Neutrophil (primary cell): ENCODE measurements around the gene FAM227B.
"Not testable (repeated sequence)": the region's sequence is repeated elsewhere in the genome, so short reads cannot be mapped to it uniquely, and the experiment has no call there.

Source experiments
- H3K27ac ChIP-seq: fragments of 200-600 bp; sonication (generic); 2 replicates; pipeline ENCODE4 v1.5.1; 2016; ENCODE audit warnings: mild to moderate bottlenecking, moderate library complexity
- H3K27me3 ChIP-seq: fragments of 200-600 bp; sonication (generic); 2 replicates; pipeline ENCODE4 v1.6.0; 2016; ENCODE audit warnings: mild to moderate bottlenecking
- H3K36me3 ChIP-seq: fragments of 200-600 bp; sonication (generic); 2 replicates; pipeline ENCODE4 v1.5.1; 2017
- H3K4me1 ChIP-seq, 2 experiments: fragments of 200-600 bp in 1 of 2; sonication (generic) in 1 of 2; 1 replicate in 1 of 2; 2 replicates in 1 of 2; pipeline versions ENCODE4 v1.5.1 to v1.6.1; 2013 to 2016; ENCODE audit warnings: low read depth in 1 of 2, low read length in 1 of 2, mild to moderate bottlenecking in 1 of 2, moderate library complexity in 1 of 2; ENCODE audit not compliant: control insufficient read depth in 1 of 2, insufficient read depth in 1 of 2
- H3K4me3 ChIP-seq, 2 experiments: fragments of 200-600 bp in 1 of 2; sonication (generic) in 1 of 2; 1 replicate in 1 of 2; 2 replicates in 1 of 2; pipeline ENCODE4 v1.5.1; 2013 to 2016; ENCODE audit warnings: low read depth in 1 of 2, low read length in 1 of 2, mild to moderate bottlenecking in 1 of 2, moderate library complexity in 1 of 2
- H3K9me3 ChIP-seq: fragments of 200-600 bp; sonication (generic); 2 replicates; pipeline ENCODE4 v1.5.1; 2016
- CTCF ChIP-seq: fragments of 200-600 bp; sonication (generic); IDR thresholded peaks from 2 replicates; pipeline ENCODE4 v1.5.1; 2016; ENCODE audit warnings: antibody characterized with exemption

FAM227B gene

DNA sequence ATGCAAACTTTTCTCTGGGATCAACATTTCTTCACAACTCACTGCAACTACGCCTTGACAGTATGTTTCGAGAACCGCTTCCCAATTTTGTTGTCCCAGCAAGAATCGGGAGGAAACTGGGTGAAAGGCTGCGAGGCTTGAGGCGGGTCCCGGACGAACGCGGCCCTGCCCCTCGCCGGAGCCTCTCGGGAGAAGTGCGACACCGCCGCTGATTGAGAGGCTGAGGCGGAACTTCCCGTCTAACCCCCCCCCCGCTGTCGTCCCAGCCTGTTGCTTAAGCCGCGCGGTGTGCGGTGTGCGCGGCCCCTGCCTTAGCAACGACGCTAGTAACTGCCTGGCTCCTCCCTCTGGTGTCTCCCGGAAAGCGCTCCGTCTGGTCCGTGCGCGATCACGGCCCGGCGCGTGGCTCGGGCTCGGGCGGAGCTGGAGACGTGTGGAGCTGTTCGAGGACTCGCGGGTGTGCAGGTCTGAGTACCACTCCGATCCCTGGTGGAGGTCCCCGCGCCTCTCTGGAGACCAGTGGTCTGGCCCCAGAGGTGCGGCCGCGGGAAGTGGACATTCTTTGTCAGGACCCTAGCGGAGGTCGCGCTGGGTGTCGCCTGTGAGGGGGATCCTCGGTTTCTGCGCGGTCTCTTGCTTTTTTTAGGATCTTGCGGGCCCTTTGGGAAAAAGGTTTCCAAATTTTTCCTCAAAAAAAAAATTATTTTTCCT is at the start of gene FAM227B, which contains the start of gene DTWD1:
TSS of gene FAM227B (minus strand) at position 161 of the 711 bp plus-strand sequence. CDS start 5,647 bp downstream, outside the sequence.
TSS of gene DTWD1 (plus strand) at position 391 of the 711 bp plus-strand sequence. CDS start 4,120 bp downstream, outside the sequence.
- H3K4me1 ChIP-seq = peaks cover 16 to 18% of the 10 kb centered on the region in 2 experiments
- peak within 1 kb of the TSS; percentile 86 to 87 for H3K4me3 ChIP-seq
- no peaks in the 10 kb centered on the region for H3K9me3 ChIP-seq
- peak within 1 kb of the TSS; percentile 87 for H3K27ac ChIP-seq
- H3K27me3 ChIP-seq = no peaks in the 10 kb centered on the region
- no peaks in the 10 kb centered on the region for H3K36me3 ChIP-seq
- peak; percentile 37 for TF ChIP-seq CTCF

DNA sequence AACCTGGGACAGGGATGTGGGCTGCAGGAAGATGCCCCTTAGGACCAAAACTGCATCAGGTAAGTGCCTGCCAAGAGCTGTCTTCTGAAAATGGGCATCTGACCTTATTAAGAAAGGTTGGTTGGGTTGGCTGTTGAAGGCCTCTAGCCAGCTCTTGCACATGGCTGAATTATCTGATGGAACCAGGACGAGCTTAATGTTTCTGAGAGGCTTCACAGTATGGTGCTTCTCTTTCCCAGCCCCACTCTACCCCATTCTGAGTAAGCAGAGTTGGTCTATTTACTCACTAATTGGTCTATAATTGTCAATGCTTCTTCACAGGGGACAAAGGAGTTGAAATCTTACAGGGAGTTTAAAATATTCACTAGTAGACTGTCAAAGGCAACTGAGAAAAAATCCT is 48.7 kb upstream of the FAM227B start:
- Histone ChIP-seq H3K9me3 (no peaks in the 10 kb centered on the region), H3K36me3 (no peaks in the 10 kb centered on the region), H3K4me3 (no peak overlapping the region), H3K27me3 (no peaks in the 10 kb centered on the region), H3K27ac (no peak overlapping the region), H3K4me1 (peaks cover 0 to 8% of the 10 kb centered on the region in 2 experiments)
- no peak for TF ChIP-seq CTCF

GRCh38 chr15:49666486-49666885 is 45.9 kb upstream of the FAM227B start:
- not testable (repeated sequence) for H3K27ac ChIP-seq, H3K9me3 ChIP-seq, H3K36me3 ChIP-seq, H3K4me1 ChIP-seq, H3K4me3 ChIP-seq, H3K27me3 ChIP-seq

- H3K27ac ChIP-seq = no peak overlapping the region
- H3K27me3 ChIP-seq = no peaks in the 10 kb centered on the region
- no peak for TF ChIP-seq CTCF
- peaks cover 0 to 8% of the 10 kb centered on the region in 2 experiments for H3K4me1 ChIP-seq
- no peaks in the 10 kb centered on the region for H3K9me3 ChIP-seq
- no peaks in the 10 kb centered on the region for H3K36me3 ChIP-seq
- no peak overlapping the region for H3K4me3 ChIP-seq
Observed at GRCh38 chr15:49664716-49665115, 44.1 kb upstream of the FAM227B start.

- no peaks in the 10 kb centered on the region for H3K4me1 ChIP-seq
- no peaks in the 10 kb centered on the region for H3K27me3 ChIP-seq
- peaks cover 7% of the 10 kb centered on the region for H3K9me3 ChIP-seq
- H3K4me3 ChIP-seq = no peak overlapping the region
- H3K36me3 ChIP-seq = no peaks in the 10 kb centered on the region
- H3K27ac ChIP-seq = no peak overlapping the region
- no peak for TF ChIP-seq CTCF
Observed at GRCh38 chr15:49656734-49657133, 36.1 kb upstream of the FAM227B start.

- Histone ChIP-seq H3K36me3 (no peaks in the 10 kb centered on the region), H3K4me3 (no peak overlapping the region), H3K27me3 (no peaks in the 10 kb centered on the region), H3K27ac (no peak overlapping the region), H3K4me1 (no peaks in the 10 kb centered on the region), H3K9me3 (peaks cover 7% of the 10 kb centered on the region)
- TF ChIP-seq CTCF = no peak
Observed at GRCh38 chr15:49652922-49653321, 32.3 kb upstream of the FAM227B start.
